GM13977 (cell line): ENCODE measurements around the gene JUN.

Source experiments
- DNase-seq: peaks from one replicate; pipeline ENCODE4 v3.0.0; 2012; ENCODE audit warnings: low spot score
- in situ Hi-C: fragments of 300-500 bp; cut with MboI; formaldehyde crosslinking; loops from one replicate; pipeline ENCODE4 v1.12.0; 2022; ENCODE audit warnings: low sequenced_read_pairs, low pct_unique_long_range_greater_than_20kb, mixed read lengths, inconsistent platforms; ENCODE audit not compliant: unreplicated experiment
- TF ChIP-seq, protein P1 (sequence below): IDR thresholded peaks from 2 replicates; pipeline ENCODE4 v1.5.1; 2012; ENCODE audit warnings: mild to moderate bottlenecking, control low read depth; ENCODE audit not compliant: insufficient read depth; ENCODE audit errors: extremely low read depth, missing control alignments

Gene JUN

DNA sequence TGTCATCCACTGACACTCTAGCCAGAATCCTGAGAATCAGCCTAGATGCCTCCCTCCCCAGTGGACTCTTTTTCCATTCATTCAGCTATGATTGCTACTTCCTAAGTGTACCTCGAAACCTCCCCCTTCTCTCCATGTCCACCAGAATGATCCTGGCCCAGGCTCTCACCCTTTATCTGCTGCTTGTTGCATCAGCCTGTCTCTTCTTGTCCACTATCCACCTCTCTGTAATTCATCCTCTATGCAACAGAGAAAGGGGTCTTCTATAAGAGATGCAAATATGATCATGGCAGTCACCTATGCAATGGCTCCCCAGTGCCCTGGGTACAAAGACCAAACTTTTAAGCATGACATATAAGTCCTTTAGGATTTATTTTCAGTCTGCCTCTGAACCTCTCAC, 37.7 kb downstream of the JUN start:
- TF ChIP-seq, protein P1, sequence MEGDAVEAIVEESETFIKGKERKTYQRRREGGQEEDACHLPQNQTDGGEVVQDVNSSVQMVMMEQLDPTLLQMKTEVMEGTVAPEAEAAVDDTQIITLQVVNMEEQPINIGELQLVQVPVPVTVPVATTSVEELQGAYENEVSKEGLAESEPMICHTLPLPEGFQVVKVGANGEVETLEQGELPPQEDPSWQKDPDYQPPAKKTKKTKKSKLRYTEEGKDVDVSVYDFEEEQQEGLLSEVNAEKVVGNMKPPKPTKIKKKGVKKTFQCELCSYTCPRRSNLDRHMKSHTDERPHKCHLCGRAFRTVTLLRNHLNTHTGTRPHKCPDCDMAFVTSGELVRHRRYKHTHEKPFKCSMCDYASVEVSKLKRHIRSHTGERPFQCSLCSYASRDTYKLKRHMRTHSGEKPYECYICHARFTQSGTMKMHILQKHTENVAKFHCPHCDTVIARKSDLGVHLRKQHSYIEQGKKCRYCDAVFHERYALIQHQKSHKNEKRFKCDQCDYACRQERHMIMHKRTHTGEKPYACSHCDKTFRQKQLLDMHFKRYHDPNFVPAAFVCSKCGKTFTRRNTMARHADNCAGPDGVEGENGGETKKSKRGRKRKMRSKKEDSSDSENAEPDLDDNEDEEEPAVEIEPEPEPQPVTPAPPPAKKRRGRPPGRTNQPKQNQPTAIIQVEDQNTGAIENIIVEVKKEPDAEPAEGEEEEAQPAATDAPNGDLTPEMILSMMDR = no peak
- in situ Hi-C loops = loop anchor here (10.0 kb wide), 1 partner anchor 959 kb away; no protein-coding TSS in a partner anchor
- DNase-seq = no peak

- in situ Hi-C loops = loop anchor here (10.0 kb wide), 1 partner anchor 959 kb away; no protein-coding TSS in a partner anchor
- TF ChIP-seq, protein P1 = no peak
- no peak for DNase-seq
Observed at GRCh38 chr1:58745666-58746065, 38.2 kb downstream of the JUN start.

DNA sequence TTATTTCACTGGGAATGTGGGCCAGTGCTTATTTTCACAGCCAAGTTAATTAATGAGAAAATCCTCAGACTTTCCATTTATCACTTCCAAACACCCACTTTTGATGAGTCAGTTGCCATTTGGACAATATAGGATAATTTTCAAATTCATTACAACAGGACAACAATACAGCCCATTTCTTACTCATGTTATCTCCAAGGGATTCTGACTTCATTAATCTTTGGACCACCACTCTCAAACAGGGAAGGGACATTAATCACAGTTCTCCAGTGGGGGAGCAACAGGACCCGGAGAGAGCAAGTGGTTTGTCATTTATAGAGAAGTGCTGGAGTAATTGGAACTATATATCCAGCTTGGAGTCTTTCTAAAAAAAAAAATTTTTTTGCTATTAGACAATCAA, 38.7 kb downstream of the JUN start:
- TF ChIP-seq, protein P1 = no peak
- in situ Hi-C loops = loop anchor here (10.0 kb wide), 1 partner anchor 960 kb away; no protein-coding TSS in a partner anchor
- no peak for DNase-seq

DNA sequence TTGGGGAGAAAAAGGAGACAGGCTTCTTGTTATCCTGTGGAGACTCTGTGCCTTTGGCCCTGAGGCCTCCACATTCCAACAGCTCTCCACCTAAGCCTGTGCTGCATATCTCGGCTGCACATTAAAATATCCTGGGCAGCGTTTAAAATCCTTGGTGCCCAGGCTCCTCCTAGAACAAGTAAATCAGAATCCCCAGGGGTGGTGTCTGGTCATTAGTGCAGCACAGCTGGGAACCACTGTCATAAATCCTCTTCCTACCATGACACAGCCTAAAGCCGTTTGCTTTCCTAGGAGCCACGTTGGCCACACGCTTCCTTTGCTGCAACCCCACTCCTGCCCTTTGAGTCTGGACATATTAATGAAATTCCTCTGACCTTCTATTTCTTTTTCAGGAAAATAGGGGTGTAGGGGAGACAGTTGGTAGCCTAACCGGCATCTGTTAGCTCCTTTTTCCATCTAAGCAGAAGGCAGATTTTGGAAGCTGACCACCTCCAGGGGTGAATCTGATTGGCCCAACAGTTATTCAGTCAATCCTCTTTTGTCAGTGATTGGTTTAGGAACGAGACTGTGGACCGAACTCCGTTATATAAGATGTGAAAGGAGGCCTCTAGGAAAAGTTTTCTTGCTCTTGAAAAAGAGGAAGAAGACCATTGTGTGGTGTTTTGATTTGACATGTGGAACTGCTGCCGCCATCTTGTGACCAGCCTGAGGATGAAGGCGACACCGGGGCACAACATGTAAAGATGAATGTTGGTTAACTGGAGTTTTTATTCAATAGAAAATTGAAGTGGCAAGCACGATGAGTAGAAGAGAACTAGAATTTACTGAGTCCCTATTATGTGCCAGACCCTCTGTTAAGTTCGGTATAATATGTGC, 41.9 kb downstream of the JUN start:
- in situ Hi-C loops = loop anchor here (10.0 kb wide), 1 partner anchor 963 kb away; no protein-coding TSS in a partner anchor

DNA sequence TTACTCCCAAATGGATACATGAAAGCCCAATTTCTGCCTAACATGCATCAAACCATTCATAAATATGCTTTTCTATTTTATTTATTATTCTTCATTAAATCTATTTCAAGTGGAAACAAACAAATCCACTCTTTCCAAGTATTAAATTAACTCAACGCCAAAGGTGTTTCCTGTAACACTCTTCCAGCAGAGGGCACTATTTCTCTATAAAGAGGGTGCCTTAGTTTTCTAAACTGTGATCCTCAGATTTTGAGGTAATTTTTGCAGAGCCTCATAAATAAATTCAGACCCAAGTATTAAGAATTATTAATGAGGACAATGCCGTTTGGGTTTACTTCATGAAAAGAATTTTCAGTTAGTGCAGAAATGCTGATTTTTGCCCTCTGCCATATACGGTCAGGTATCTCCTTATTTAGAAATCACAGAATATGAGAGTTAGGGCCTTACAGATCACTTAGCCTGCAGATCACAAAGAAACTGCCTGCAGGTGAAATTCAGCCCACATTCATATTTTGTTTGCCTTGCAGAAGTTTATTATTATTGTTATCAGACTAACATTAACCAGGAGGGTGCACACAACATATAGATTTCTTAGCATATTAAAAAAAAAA, 43.9 kb downstream of the JUN start:
- peak; percentile 70 for DNase-seq
- in situ Hi-C loops = loop anchor here (10.0 kb wide), 1 partner anchor 965 kb away; no protein-coding TSS in a partner anchor
- TF ChIP-seq, protein P1 = peak; percentile 71

More for the DNA sequence above, 41.9 kb downstream of the JUN start:
- TF ChIP-seq, protein P1 = no peak
- DNase-seq = no peak

DNA sequence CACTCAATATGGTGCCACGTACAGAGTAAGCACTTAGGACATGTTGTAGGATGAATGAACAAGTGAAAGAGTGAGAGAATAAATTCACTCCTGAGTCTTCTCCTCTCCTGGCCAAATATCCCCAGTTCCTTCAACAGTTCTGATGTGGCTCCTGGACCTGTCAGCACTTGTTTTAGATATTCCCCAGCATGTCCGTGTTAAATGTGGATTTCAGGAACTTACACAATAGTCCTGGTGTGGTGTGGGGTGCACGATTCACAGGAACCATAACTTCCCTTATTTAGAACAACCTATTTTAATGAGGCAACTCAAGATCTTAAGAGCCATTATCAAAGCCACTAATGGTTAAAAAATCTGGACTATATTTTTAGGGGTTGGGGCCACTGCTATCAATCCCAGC, 45.0 kb downstream of the JUN start:
- no peak for DNase-seq
- in situ Hi-C loops = no loop called here
- TF ChIP-seq, protein P1 = no peak
